Lower lobe of right lung (tissue), 2 donors: ENCODE measurements around the gene GALK2. TPM values are rescaled to one million over a fixed set of nuclear protein-coding genes. Genes with fewer than 3 reads are reported as not detected.
"Not testable (repeated sequence)": the region's sequence is repeated elsewhere in the genome, so short reads cannot be mapped to it uniquely, and the experiment has no call there.

Experiments
- ATAC-seq, 2 donors: fragments of 200-7000 bp; cut with Tn5 transposase; one replicate each; pipeline ENCODE4 v1.9.1; 2020 to 2022; ENCODE audit warnings: mild to moderate bottlenecking in 2 of 2, moderate library complexity in 2 of 2
- DNase-seq: peaks from one replicate; pipeline ENCODE4 v3.0.0-alpha.2; 2020
- H3K27ac ChIP-seq: fragments of 200-600 bp; one replicate; pipeline ENCODE4 v1.8.0; 2022
- H3K27me3 ChIP-seq: fragments of 200-600 bp; one replicate; pipeline ENCODE4 v1.8.0; 2022; ENCODE audit warnings: low read depth
- H3K36me3 ChIP-seq: fragments of 200-600 bp; one replicate; pipeline ENCODE4 v1.8.0; 2022; ENCODE audit warnings: mild to moderate bottlenecking
- H3K4me1 ChIP-seq: fragments of 200-600 bp; one replicate; pipeline ENCODE4 v1.8.0; 2022
- H3K4me3 ChIP-seq: fragments of 200-600 bp; one replicate; pipeline ENCODE4 v1.8.0; 2022; ENCODE audit warnings: mild to moderate bottlenecking
- H3K9me3 ChIP-seq: fragments of 200-600 bp; one replicate; pipeline ENCODE4 v1.8.0; 2022
- CTCF ChIP-seq: fragments of 200-600 bp; IDR thresholded peaks from one replicate; pipeline ENCODE4 v1.8.0; 2022; ENCODE audit warnings: antibody characterized with exemption, mild to moderate bottlenecking
- intact Hi-C: fragments of 100-400 bp; cut with DNase I; formaldehyde crosslinking; loops from one replicate; pipeline ENCODE4 v1.11.0; 2022
- total RNA-seq: library from RNA; stranded (reverse); fragmentation: NEBNext Ultra II Directional; extraction: Animal tissue kit (Norgen Biotek cat#: 25700); gene quantifications from one replicate; pipeline ENCODE4 v1.2.1, GENCODE V29; 2021
- donor health status: DM: no; HTN: yes; CAD: no; lungs with severe emphysema.

Gene GALK2
- total RNA-seq, 1 donor from 2014 or later = 38.8 TPM

- Histone ChIP-seq H3K4me3 (no peak overlapping the region), H3K27ac (no peak overlapping the region), H3K9me3 (no peaks in the 10 kb centered on the region), H3K27me3 (no peaks in the 10 kb centered on the region), H3K4me1 (no peaks in the 10 kb centered on the region), H3K36me3 (no peaks in the 10 kb centered on the region)
- no peak for TF ChIP-seq CTCF
- intact Hi-C loops = no loop called here
- DNase-seq (no peak), ATAC-seq (no peak)
Observed at GRCh38 chr15:49189631-49190030, 19.6 kb downstream of the GALK2 start.

- ATAC-seq = no peak
Observed at GRCh38 chr15:49190586-49190985, 20.5 kb downstream of the GALK2 start.

GRCh38 chr15:49191892-49192291 lies 21.8 kb downstream of the GALK2 start:
- Histone ChIP-seq H3K9me3 (no peaks in the 10 kb centered on the region), H3K27ac (no peak overlapping the region), H3K4me1 (no peaks in the 10 kb centered on the region), H3K27me3 (no peaks in the 10 kb centered on the region), H3K36me3 (no peaks in the 10 kb centered on the region), H3K4me3 (no peak overlapping the region)
- DNase-seq (no peak), ATAC-seq (no peak)
- intact Hi-C loops = no loop called here
- TF ChIP-seq CTCF = no peak

More at GRCh38 chr15:49190586-49190985, 20.5 kb downstream of the GALK2 start:
- no peaks in the 10 kb centered on the region for H3K4me1 ChIP-seq
- no peaks in the 10 kb centered on the region for H3K36me3 ChIP-seq
- no peaks in the 10 kb centered on the region for H3K27me3 ChIP-seq
- no peak overlapping the region for H3K27ac ChIP-seq
- TF ChIP-seq CTCF = no peak
- no peaks in the 10 kb centered on the region for H3K9me3 ChIP-seq
- H3K4me3 ChIP-seq = no peak overlapping the region
- intact Hi-C loops = no loop called here
- no peak for DNase-seq

GRCh38 chr15:49196856-49197255 lies 26.8 kb downstream of the GALK2 start:
- Histone ChIP-seq H3K27ac (no peak overlapping the region), H3K36me3 (no peaks in the 10 kb centered on the region), H3K4me1 (no peaks in the 10 kb centered on the region), H3K27me3 (no peaks in the 10 kb centered on the region), H3K9me3 (no peaks in the 10 kb centered on the region), H3K4me3 (no peak overlapping the region)
- no peak for TF ChIP-seq CTCF
- DNase-seq = no peak
- ATAC-seq = no peak
- intact Hi-C loops = no loop called here

GRCh38 chr15:49199666-49200065 lies 29.6 kb downstream of the GALK2 start:
- H3K4me1 ChIP-seq = no peaks in the 10 kb centered on the region
- TF ChIP-seq CTCF = no peak
- H3K27me3 ChIP-seq = no peaks in the 10 kb centered on the region
- no peak for ATAC-seq
- DNase-seq = no peak
- H3K36me3 ChIP-seq = peaks cover 19% of the 10 kb centered on the region
- H3K4me3 ChIP-seq = no peak overlapping the region
- intact Hi-C loops = no loop called here
- no peak overlapping the region for H3K27ac ChIP-seq
- H3K9me3 ChIP-seq = no peaks in the 10 kb centered on the region

- ATAC-seq (no peak), DNase-seq (no peak)
- Histone ChIP-seq H3K27ac (no peak overlapping the region), H3K36me3 (peaks cover 19% of the 10 kb centered on the region), H3K4me1 (no peaks in the 10 kb centered on the region), H3K4me3 (no peak overlapping the region), H3K9me3 (no peaks in the 10 kb centered on the region), H3K27me3 (no peaks in the 10 kb centered on the region)
- intact Hi-C loops = no loop called here
- TF ChIP-seq CTCF = no peak
Observed at GRCh38 chr15:49200347-49200746, 30.3 kb downstream of the GALK2 start.

GRCh38 chr15:49208102-49208501 lies 38.1 kb downstream of the GALK2 start:
- H3K27ac ChIP-seq, H3K4me3 ChIP-seq, ATAC-seq, H3K4me1 ChIP-seq, DNase-seq, H3K27me3 ChIP-seq, intact Hi-C loops, H3K36me3 ChIP-seq: not testable (repeated sequence)
- peaks cover 23% of the 10 kb centered on the region for H3K9me3 ChIP-seq
